HepG2 (cell line): ENCODE data around the gene FIZ1. TPM values are rescaled to one million over a fixed set of nuclear protein-coding genes. Genes with fewer than 3 reads are reported as not detected.

Source experiments
- ATAC-seq: fragments of 200-7000 bp; cut with Tn5 transposase; 3 replicates; pipeline ENCODE4 v1.9.1; 2020; ENCODE audit warnings: mild to moderate bottlenecking, moderate library complexity
- BruUV-seq: library from RNA; stranded (reverse); fragments of 400-500 nt; replicated peaks from 2 replicates; lab custom pipeline; 2021; lab: Mats Ljungman, UMichigan
- CTCF ChIA-PET: fragments of 300-600 bp; formaldehyde crosslinking; extraction: SDS; loops from one replicate; lab custom pipeline; 2021; ENCODE audit warnings: low total read pairs, inconsistent platforms, low intra/inter-chr PET ratio; lab: Yijun Ruan, JAX
- POLR2A ChIA-PET: fragments of 350-600 bp; sonication (Branson Sonifier 250); formaldehyde crosslinking; loops from one replicate; lab custom pipeline; 2020; ENCODE audit warnings: antibody characterized with exemption, inconsistent platforms; lab: Yijun Ruan, JAX
- DNase-seq: peaks from one replicate; pipeline ENCODE4 v3.0.0-alpha.2; 2015; ENCODE audit warnings: low spot score
- FAIRE-seq: peaks from 3 replicates; lab custom pipeline; 2011; peaks lifted over from hg19 to GRCh38; lab: Jason Lieb, UNC
- H2AFZ ChIP-seq: one replicate; pipeline ENCODE4 v1.6.1; 2011; ENCODE audit warnings: low read length, inconsistent platforms
- H3K27ac ChIP-seq: fragments of 300-600 bp; 3 replicates; pipeline ENCODE4 v1.8.0; 2011; ENCODE audit warnings: mixed run types, mild to moderate bottlenecking, mixed read lengths, low read length, inconsistent platforms; ENCODE audit not compliant: insufficient read depth; ENCODE audit errors: extremely low read length
- H3K27me3 ChIP-seq, 2 experiments: fragments of 200-600 bp in 1 of 2; 2 replicates in 1 of 2; 3 replicates in 1 of 2; pipeline versions ENCODE4 v1.6.0 to v1.8.0; 2011; ENCODE audit warnings: low read length in 2 of 2, mild to moderate bottlenecking in 2 of 2, moderate library complexity in 2 of 2, inconsistent platforms in 1 of 2; ENCODE audit not compliant: insufficient read depth in 2 of 2, control insufficient read depth in 1 of 2
- H3K36me3 ChIP-seq, 2 experiments: fragments of 200-600 bp in 1 of 2; replicated peaks in 1 of 2; 2 replicates in 1 of 2; 3 replicates in 1 of 2; pipeline versions ENCODE4 v1.5.1 to v1.8.0; 2011; ENCODE audit warnings: low read length in 2 of 2, inconsistent platforms in 1 of 2; ENCODE audit not compliant: insufficient read depth in 2 of 2, control insufficient read depth in 1 of 2
- H3K4me1 ChIP-seq: 2 replicates; pipeline ENCODE4 v1.5.1; 2012; ENCODE audit warnings: low read length, inconsistent platforms; ENCODE audit not compliant: insufficient read depth
- H3K4me2 ChIP-seq: 2 replicates; pipeline ENCODE4 v1.6.0; 2011; ENCODE audit warnings: low read depth, low read length, inconsistent platforms
- H3K4me3 ChIP-seq, 3 experiments: fragments of 200-600 bp in 1 of 3; sonication (generic), shearing (Covaris generic) in 1 of 3; replicated peaks in 1 of 3; 2 replicates each; pipeline ENCODE4 v1.5.1; 2011 to 2016; ENCODE audit warnings: low read length in 3 of 3, inconsistent platforms in 2 of 3, low read depth in 2 of 3, mild to moderate bottlenecking in 2 of 3, control low read depth in 1 of 3, mixed read lengths in 1 of 3; ENCODE audit not compliant: insufficient read depth in 1 of 3
- H3K79me2 ChIP-seq: one replicate; pipeline ENCODE4 v1.6.1; 2011; ENCODE audit warnings: low read length, inconsistent platforms; ENCODE audit not compliant: insufficient read depth
- H3K9ac ChIP-seq: 2 replicates; pipeline ENCODE4 v1.6.0; 2011; ENCODE audit warnings: mild to moderate bottlenecking, low read depth, low read length, inconsistent platforms; ENCODE audit not compliant: insufficient read depth
- H3K9me3 ChIP-seq: 2 replicates; pipeline ENCODE4 v1.5.1; 2012; ENCODE audit warnings: mild to moderate bottlenecking, low read length
- H4K20me1 ChIP-seq: 2 replicates; pipeline ENCODE4 v1.6.0; 2011; ENCODE audit warnings: inconsistent platforms, mild to moderate bottlenecking, low read length, moderate library complexity; ENCODE audit not compliant: insufficient read depth
- ATF7-NPFF ChIP-seq: sonication (generic); formaldehyde crosslinking; IDR thresholded peaks from 2 replicates; pipeline ENCODE4 v1.8.1; 2023; ENCODE audit warnings: mild to moderate bottlenecking, low read depth, missing genetic modification reagents, moderate library complexity
- EP300 ChIP-seq, 3 experiments: sonication (generic) in 1 of 3; formaldehyde crosslinking in 1 of 3; IDR thresholded peaks; 2 replicates each; pipeline versions ENCODE4 v1.5.1 to v1.6.1; 2011 to 2020; ENCODE audit warnings: low read depth in 2 of 3, low read length in 2 of 3, borderline replicate concordance in 1 of 3, improper control_type of control experiment in 1 of 3, mild to moderate bottlenecking in 1 of 3, missing genetic modification reagents in 1 of 3, moderate library complexity in 1 of 3
- ETV5 ChIP-seq: IDR thresholded peaks from 2 replicates; pipeline ENCODE4 v1.6.1; 2018; ENCODE audit warnings: missing biosample characterization, missing genetic modification reagents, inconsistent platforms, borderline replicate concordance
- GATAD2A ChIP-seq: IDR thresholded peaks from 2 replicates; pipeline ENCODE4 v1.6.1; 2016
- KDM3A ChIP-seq: IDR thresholded peaks from 2 replicates; pipeline ENCODE4 v1.6.1; 2018; ENCODE audit warnings: low read depth, missing compliant biosample characterization
- PHF8 ChIP-seq: sonication (generic); formaldehyde crosslinking; IDR thresholded peaks from 2 replicates; pipeline ENCODE4 v1.5.0; 2020; ENCODE audit warnings: missing genetic modification reagents
- RORA ChIP-seq: sonication (generic); formaldehyde crosslinking; IDR thresholded peaks from 2 replicates; pipeline ENCODE4 v1.5.0; 2020; ENCODE audit warnings: mild to moderate bottlenecking, missing genetic modification reagents, moderate library complexity
- SAP130 ChIP-seq: IDR thresholded peaks from 2 replicates; pipeline ENCODE4 v1.6.1; 2016; ENCODE audit warnings: low read depth
- SMARCC2 ChIP-seq: fragments of 450-650 bp; IDR thresholded peaks from 2 replicates; pipeline ENCODE4 v1.6.1; 2017; ENCODE audit warnings: antibody characterized with exemption, mild to moderate bottlenecking
- TGIF2 ChIP-seq: IDR thresholded peaks from 2 replicates; pipeline ENCODE4 v1.6.1; 2016; ENCODE audit warnings: control low read depth, missing compliant biosample characterization
- ZNF331 ChIP-seq: sonication (generic); formaldehyde crosslinking; IDR thresholded peaks from 2 replicates; pipeline ENCODE4 v1.4.0; 2020; ENCODE audit warnings: missing genetic modification reagents
- WGBS: methylation state at CpG from one replicate; pipeline ENCODE4 v1.1.6; 2017; ENCODE audit warnings: low lambda C conversion rate; 5-methylcytosine and 5-hydroxymethylcytosine counted together
- in situ Hi-C: cut with HindIII; loops from 2 replicates; pipeline ENCODE4 v1.10.0; 2017; ENCODE audit warnings: low pct_unique_long_range_greater_than_20kb; ENCODE audit not compliant: extremely low pct_ligation_motif_present
- intact Hi-C: fragments of 100-400 bp; cut with micrococcal nuclease; formaldehyde crosslinking; loops from one replicate; pipeline ENCODE4 v1.10.0; 2022; ENCODE audit not compliant: unreplicated experiment
- polyA plus RNA-seq, 8 experiments: library from polyadenylated mRNA; depleted of rRNA in 3 of 8; stranded (reverse) in 7 of 8; unstranded in 1 of 8; fragments of >200 nt; fragmentation: Illumina TruSeq in 4 of 8; extraction: Trizol in 4 of 8; gene quantifications; 2 replicates each; pipeline versions ENCODE4 v1.2.1 to v1.2.3, GENCODE V29; 2011 to 2016; ENCODE audit warnings: low read depth in 4 of 8, missing spikeins in 1 of 8, mixed read lengths in 1 of 8; ENCODE audit not compliant: insufficient read depth in 1 of 8
- total RNA-seq, 5 experiments: library from RNA; depleted of rRNA; stranded (reverse); fragments of >200 nt; fragmentation: Illumina TruSeq; extraction: Trizol; gene quantifications; 2 replicates each; pipeline ENCODE4 v1.2.3, GENCODE V29; 2016; ENCODE audit warnings: low read depth in 1 of 5
- TF ChIP-seq, protein P1 (sequence below): fragments of 450-650 bp; IDR thresholded peaks from 2 replicates; pipeline ENCODE4 v1.6.1; 2017

Gene FIZ1
- total and polyA plus RNA-seq, 2 of the 13 experiments (the other 11 are each of a cell fraction or from before 2014, with no cell fraction given): 3.6 to 5.9 TPM

- TF ChIP-seq, protein P1, sequence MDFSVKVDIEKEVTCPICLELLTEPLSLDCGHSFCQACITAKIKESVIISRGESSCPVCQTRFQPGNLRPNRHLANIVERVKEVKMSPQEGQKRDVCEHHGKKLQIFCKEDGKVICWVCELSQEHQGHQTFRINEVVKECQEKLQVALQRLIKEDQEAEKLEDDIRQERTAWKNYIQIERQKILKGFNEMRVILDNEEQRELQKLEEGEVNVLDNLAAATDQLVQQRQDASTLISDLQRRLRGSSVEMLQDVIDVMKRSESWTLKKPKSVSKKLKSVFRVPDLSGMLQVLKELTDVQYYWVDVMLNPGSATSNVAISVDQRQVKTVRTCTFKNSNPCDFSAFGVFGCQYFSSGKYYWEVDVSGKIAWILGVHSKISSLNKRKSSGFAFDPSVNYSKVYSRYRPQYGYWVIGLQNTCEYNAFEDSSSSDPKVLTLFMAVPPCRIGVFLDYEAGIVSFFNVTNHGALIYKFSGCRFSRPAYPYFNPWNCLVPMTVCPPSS: no peak
- TF ChIP-seq EP300 (IDR thresholded peaks at IDR 0.05; ENCODE audit: low read depth in 2 of 2, low read length in 2 of 2): no peak
- TF ChIP-seq EP300 (CRISPR knock-in tag; IDR thresholded peaks at IDR 0.05; ENCODE audit: borderline replicate concordance): no peak
- TF ChIP-seq SAP130 (CRISPR knock-in tag): peak; percentile 62
- no peak for TF ChIP-seq TGIF2 (CRISPR knock-in tag)
- no peak for TF ChIP-seq KDM3A (CRISPR knock-in tag)
- peak; percentile 41; the same call in 1 of the 2 replicates for TF ChIP-seq GATAD2A (CRISPR knock-in tag)
Measured at GRCh38 chr19:55554741-55555152, 44.6 kb downstream of the FIZ1 start (continued).

DNA sequence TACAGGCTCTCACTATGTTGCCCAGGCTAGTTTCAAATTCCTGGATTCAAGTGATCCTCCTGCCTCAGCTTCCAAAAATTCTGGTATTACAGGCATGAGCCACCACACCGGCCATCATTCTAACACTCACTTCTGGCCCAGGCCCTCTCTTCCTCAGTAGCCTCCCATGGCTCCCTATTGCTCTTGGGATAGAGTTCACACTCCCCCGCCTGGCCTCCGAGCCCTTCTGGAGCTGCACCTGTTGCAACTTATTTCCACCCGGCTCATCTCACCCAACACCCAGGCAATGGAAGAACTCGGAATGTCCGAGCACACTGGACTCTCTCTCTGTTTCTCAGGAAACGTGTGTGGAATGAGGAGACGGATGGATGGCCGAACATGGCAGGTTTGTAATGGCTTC lies 45.0 kb downstream of the FIZ1 start:
- H4K20me1 ChIP-seq: no peaks in the 10 kb centered on the region
- ChIA-PET CTCF (no interaction called here), POLR2A (interaction anchor here (0.7 to 2.7 kb wide), 2 partner anchors 8 to 45 kb away, joined by 3 to 18 read pairs; partner anchors contain the start of genes FIZ1 and ZNF524)
- peak overlapping the region; percentile 63; the same call in 1 of the 2 replicates for H3K4me2 ChIP-seq
- no peaks in the 10 kb centered on the region for H3K9me3 ChIP-seq
- no peak overlapping the region for H3K27ac ChIP-seq
- H3K4me1 ChIP-seq: peaks cover 63% of the 10 kb centered on the region
- H3K79me2 ChIP-seq: no peaks in the 10 kb centered on the region
- 71% methylated on average over 9 of the region's 9 CpGs for WGBS
- DNase-seq (no peak), ATAC-seq (no peak), FAIRE-seq (no peak)
- H3K27me3 ChIP-seq: no peaks in the 10 kb centered on the region
- no peak overlapping the region for H2AFZ ChIP-seq
- no peak for TF ChIP-seq ZNF331 (CRISPR knock-in tag)
- TF ChIP-seq ATF7-NPFF (CRISPR knock-in tag): no peak
- 0 out of 2 replicates have a peak, but pooled peaks have one; percentile 12 for TF ChIP-seq PHF8 (CRISPR knock-in tag)
- no peak for TF ChIP-seq SMARCC2
- TF ChIP-seq RORA (CRISPR knock-in tag): no peak
- no peak for TF ChIP-seq ETV5 (CRISPR knock-in tag)
- H3K4me3 ChIP-seq: peak overlapping the region in 1 of 3 experiments; percentile 12; a peak in 1 of 6 replicates
- no peak overlapping the region for H3K9ac ChIP-seq
- in situ Hi-C loops (no loop called here), intact Hi-C loops (loop anchor here (10.0 kb wide), 1 partner anchor 50 kb away; the partner anchor contains the start of genes ZNF524 and ZNF865)
- BruUV-seq: no TSS peak
- no peaks in the 10 kb centered on the region for H3K36me3 ChIP-seq
